GM18909 (cell line): ENCODE measurements around the gene ZNF343.
"Not testable (repeated sequence)": the region's sequence is repeated elsewhere in the genome, so short reads cannot be mapped to it uniquely, and the experiment has no call there.

Experiments
- ATAC-seq: cut with Tn5 transposase; IDR thresholded peaks from one replicate; pipeline ENCODE4 v1.9.1; 2021; ENCODE audit warnings: mild to moderate bottlenecking; ENCODE audit not compliant: unreplicated experiment, poor library complexity

Gene ZNF343

DNA sequence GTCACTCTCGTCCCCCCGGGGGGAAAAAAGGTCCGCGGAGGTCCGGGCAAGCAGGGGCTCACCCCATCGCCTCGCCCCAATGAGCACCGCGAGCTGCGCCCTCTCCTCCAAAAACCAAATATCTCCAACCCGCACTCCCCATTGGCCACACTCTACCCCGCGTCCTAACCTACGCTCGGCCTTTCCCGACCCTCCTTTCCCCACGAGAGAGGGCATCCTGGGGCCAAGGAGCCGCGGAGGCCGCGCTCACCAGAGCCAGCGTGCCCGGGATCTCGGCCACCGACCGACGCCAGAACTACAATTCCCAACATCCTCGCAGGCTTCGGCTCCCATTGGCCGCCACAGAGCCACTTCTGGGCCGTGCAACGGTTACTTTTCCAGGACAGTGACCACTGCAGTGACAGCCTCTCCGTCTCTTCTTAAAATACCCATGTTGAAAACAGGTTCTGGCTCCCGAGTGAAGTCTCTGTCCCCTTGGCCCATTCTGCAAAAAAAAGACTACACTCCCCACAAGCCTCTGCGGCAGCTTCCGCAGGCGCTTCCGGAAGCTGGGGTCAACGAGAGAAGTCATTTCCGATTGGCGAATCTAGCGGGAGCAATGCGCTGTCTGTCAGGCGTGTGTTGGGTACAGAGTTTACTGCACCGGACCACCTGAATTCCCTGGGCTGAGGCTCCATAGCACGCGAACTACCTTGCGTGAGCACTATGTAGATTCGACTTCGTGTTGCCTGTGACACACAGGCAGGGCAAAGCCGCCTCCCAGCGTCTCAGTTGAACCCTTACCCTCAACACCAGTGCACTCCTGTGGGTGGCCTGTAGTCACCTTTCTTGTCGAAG lies at the start of gene ZNF343:
Gene ZNF343 (minus strand): TSS at position 285 of the 837 bp plus-strand sequence. CDS start 15,020 bp downstream, outside the sequence.
- peak; percentile 93 for ATAC-seq

DNA sequence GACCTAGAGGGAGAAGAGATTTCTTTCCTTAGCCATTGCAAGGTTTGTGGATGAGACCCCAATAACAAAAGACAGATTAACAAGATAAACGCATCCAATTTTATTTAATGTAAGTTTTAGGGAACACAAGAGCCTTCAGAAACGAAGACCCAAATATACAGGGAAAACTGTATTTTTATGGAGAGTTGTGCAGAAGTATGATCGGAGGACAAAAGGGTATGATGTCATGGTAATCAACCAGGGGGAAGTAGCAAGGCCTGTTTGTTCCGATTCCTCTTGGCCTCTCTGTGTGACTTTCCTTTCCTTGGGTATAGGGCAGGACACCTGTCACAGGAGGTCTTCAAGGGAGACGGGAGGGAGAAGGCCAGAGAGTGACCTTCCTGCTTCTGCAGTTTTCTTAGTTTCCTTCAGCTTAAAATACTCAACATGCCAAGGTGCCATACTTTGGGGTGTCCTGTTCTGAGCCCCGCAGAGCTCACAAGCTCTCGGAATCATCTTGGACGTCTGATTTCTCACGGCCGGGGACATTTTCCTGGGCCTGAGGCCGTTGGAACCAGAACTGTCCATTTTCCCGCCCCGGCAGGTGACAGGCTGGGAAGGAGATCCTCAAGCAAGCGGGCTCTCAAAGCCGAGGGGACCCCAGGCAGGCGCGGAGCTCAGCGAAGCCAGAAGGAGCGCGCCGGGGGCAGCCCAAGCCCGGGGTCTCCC lies 49.3 kb upstream of the ZNF343 start:
- no peak for ATAC-seq

DNA sequence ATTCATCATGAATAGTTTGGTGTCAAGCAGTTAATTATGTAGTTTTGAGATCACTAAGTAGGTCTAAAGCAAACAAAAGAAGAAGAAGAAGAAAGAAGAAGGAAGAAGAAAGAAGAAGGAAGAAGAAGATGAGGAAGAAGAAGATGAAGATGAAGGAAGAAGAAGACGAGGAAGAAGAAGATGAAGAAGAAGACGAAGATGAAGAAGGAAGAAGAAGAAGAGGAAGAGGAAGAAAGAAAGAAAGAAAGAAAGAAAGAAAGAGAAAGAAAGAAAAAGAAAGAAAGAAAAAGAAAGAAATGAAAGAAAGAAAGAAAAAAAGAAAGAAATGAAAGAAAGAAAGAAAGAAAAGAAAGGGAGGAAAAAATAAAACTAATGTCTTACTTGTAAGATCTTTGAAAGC lies 36.9 kb upstream of the ZNF343 start:
- no peak for ATAC-seq

DNA sequence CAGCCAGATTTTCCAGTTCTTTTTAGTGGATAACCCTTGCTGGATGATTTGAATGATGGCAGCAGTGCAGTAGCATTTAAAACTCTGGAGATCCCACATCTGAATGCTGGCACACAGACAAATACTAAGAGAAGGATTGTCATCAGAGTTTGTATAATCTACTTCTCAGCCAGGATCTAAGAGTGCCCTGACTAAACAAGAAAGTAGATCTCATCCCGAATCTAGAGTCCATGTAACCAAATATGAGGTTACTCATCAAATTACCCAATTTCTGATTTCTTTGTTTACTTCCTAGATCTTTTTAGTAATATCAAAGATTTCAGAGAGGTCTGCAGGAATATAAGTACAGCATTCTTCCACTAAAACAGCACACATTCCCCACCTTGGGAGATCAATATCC lies 35.5 kb upstream of the ZNF343 start:
- no peak for ATAC-seq

DNA sequence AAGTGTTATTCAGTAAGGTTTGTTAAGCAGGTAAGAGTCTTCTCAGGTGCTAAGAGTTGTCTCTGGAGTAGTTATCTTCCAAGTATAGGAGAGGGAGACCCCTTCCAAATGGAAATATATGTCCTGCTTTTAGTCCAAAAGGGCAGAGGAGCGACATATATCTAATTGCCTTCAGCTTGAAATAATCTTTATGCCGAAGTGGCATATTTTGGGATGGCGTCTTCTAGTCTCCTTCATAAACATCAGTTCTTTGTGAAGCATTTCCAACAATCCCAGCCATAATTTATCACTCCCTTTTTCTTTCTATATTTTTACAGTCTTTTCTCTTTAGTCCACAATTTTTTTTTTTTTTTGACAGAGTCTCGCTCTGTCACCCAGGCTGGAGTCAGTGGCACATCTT lies 33.6 kb upstream of the ZNF343 start:
- ATAC-seq, result no peak

DNA sequence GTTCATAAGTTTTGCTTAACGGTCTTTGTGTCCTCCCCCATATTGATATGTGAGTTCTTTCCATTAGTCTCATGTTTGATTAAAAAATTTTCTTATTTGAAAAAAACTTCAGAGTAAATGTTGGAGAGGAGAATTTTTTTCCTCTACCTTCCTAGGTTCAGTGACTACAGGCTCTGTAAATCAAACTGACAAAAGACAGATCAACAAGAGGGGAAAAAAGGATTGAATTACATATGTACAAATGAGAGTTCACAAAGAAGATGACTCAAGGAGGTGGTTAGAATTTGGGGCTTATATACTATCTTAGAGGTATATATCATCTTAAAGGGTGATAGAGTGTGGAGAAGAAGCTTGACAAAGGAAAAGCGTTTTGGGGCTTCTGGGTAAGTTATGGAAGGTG lies 33.2 kb upstream of the ZNF343 start:
- ATAC-seq, result no peak

DNA sequence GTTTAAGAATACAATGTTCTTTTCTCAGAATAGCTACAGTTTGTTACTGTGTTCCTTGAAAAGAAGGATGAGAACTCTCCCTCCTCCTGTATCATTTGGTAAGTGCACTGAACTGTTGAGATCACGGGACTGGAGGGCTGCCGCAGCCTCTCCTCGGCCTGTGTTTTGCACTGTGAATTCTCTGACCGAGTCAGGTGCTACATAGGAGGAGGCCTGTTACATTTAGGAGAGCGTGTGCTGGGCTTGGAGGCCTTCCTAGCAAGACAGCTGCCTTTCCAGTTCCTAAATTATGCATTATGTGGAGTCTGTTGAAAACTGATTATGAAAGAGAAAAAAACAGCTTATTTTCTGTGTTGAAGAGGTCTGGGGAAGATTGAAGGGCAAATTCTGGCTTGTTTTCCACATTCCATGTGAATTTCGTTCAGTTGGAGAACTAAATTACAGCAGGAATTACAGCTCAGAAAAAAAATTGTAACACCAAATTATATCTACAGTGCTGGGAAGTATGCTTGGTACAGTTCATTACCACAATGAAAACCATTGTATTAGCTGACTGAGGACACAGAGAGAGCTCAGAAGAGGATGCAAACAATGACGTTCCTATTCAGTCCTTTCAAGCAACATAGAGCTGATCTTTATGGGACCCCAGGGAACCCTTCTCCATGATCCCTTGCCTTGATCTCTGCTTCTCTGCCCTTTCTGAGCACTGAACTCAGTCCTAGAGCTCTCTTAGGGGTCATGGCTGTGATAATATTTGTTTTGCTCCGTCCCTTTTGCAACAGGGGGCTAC lies 30.4 kb upstream of the ZNF343 start:
- ATAC-seq, result no peak

DNA sequence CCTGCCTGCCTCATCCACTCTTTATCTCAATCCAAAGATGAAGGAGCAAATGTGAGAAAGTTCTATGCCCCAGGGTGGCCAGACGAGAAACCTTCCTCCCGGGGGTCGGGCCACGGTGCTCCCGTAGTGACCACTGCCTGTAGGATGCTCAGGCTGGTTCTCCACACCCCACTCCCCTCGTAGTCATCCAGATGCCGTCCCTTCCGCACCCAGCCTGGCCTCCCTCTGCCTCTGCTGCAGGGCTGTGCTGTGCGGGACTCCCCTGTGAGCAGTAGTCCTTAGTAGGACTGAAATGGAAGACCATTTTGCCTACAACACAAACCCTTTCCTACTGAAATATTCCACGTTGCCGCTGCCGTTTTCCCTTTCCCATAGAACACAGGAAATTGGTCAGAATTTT lies 29.6 kb upstream of the ZNF343 start:
- no peak for ATAC-seq

DNA sequence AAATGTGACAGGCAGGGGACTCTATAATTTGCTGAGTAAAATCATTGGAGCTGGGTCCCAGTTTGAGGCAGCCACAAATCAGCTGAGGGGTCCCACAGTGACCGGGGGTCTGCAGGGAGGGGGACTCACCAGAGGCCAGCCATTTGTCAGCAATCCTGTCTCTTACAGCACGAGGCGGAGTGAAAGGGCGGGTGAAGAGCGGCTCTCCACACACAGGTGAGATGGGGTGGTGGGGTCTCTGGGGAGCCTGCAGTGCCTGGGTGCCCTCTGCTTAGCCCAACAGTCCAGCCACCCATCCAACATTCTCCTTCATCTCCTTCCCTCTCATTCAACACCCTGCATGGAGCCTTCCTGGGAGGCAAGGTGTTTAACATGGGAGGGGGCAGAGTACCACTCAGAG lies 28.4 kb upstream of the ZNF343 start:
- ATAC-seq, result no peak

DNA sequence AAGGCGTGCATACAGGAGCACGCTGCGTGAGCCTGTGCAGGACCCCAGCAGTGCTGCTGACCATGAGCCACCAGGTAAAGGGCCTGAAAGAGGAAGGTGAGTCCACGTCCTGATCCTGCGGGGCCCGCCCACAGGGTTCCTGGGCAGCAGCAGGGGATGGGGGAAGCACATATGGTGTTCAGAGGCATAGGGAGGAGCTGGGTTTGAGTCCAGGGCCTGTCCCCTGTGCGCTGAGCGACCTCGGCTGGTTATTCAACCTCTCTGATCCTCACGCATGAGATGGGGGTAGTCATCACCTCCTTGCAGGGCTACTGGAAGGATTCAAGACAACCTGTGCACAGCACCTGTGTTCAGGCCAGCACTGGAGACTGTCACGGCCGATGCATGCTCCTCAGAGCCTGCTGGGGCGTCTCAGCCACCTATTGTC lies 27.9 kb upstream of the ZNF343 start, which contains the start of gene TMC2:
Gene TMC2 (plus strand): TSS at position 14 of the 427 bp plus-strand sequence. CDS start 49 bp downstream, at position 63.
- ATAC-seq, result no peak

DNA sequence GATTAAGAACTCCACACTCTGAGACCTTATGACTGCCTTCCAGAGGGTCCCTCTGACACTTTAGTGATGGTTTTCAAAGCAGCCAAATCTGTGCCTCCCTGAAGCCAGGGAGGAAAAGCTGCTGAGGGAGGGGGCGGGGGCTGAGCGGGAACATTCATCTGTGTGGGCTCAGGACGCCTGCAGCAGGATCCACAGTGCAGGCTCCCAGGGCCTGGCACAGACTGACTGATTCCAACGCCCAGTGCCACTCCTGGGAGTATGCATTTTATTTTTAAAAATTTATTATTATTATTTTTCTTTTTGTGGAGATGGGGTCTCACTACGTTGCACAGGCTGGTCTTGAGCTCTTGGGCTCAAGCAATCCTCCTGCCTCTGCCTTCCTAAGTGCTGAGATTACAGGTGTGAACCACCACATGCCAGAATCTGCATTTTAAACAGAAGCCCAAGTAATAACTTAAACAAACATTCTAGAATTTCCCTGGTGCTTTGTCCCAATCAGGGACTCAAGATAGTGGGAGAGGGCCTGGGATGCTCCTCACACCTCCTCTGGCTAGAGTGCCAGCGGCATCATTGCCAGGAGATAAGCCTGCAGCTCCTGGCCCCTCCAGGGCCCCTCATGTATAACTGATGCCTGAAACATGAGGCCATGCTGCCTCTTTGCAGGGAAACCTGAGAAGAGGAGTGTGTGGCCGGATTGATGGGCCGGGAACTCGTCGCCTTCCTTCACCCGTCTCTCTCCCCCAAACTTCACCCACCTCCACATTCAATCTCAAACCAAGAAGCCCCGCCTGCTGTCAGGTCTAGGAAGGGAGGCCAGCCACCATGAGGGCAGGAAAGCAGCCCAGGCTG lies 27.2 kb upstream of the ZNF343 start:
- ATAC-seq, result no peak

DNA sequence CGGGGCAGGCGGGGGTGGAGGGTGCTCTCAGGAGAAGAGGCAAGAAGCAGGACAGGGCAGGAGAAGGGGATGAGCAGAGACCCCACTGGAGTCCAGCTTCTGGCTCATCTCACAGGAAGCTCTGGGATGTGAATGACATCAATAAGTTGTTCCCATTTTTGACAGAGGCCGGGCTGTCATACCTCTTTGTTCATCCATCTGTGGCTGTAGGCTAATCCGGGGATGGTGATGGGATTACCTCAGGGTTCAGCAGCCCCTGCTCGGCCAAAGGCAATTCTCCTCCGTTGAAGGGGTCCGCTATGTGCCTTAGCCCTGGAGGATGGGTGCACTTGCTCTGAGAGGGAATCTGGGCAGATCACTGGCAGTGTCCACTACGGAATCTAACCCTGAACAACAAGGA lies 24.4 kb upstream of the ZNF343 start:
- no peak for ATAC-seq

DNA sequence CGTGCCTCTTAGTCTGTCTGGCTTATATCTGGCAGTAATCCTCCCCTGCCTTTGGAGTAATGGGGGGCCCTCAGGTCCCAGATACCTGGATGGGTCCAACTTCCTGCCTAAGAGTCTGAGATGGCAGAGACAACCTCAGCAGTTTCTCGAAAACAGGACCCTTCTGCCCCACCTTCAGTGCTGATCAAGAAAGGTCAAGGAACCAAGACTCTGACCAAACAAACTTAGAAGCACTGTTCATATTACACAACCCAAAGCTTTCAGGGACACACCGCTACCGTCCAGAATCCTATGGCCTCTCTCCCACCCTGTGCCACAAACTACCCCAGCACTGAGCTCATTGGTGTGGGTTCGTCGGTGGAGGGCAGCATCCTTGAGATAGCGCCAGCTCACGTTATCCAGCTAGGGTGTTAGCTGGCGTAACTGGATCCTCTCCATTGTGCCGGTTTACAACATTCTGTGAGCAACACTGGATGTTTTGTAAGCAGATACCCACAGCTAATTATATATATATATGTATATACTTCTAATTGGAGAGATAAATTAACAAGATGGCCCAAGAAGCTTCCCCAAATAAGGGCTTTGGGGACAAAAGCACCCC lies 20.1 kb upstream of the ZNF343 start:
- no peak for ATAC-seq

DNA sequence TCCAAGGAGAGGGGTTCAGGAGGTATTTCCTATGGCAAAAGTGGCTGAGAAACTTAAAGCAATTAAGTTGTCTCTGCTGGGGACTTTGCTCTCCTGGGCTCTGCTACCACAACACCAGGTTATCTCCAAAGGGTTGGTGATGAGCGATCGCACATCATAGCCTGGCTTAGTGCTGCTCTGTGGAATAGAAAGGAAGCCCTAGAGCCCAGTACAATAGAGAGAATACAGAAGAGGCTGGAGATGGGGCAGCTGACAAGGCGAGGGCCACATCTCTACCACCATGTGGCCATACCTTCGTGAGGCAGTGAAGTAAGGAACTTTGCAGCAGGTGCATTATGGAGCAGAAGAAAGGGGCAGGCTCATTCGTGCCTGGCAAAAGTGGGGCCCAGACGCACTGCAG lies 19.0 kb upstream of the ZNF343 start:
- no peak for ATAC-seq

DNA sequence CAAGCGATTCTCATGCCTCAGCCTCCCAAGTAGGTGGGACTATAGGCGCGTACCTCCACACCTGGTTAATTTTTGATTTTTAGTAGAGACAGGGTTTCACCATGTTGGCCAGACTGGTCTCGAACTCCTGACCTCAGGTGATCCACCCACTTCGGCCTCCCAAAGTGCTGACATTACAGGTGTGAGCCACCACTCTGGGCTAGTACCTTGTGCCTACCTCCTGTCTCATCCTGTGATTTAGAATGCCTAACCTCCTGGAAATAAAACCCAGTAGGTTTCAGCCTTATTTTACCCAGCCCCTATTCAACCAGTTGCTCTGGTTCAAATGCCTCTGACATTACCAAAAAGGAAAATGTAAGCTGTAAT lies 17.5 kb upstream of the ZNF343 start:
- not testable (repeated sequence) for ATAC-seq

DNA sequence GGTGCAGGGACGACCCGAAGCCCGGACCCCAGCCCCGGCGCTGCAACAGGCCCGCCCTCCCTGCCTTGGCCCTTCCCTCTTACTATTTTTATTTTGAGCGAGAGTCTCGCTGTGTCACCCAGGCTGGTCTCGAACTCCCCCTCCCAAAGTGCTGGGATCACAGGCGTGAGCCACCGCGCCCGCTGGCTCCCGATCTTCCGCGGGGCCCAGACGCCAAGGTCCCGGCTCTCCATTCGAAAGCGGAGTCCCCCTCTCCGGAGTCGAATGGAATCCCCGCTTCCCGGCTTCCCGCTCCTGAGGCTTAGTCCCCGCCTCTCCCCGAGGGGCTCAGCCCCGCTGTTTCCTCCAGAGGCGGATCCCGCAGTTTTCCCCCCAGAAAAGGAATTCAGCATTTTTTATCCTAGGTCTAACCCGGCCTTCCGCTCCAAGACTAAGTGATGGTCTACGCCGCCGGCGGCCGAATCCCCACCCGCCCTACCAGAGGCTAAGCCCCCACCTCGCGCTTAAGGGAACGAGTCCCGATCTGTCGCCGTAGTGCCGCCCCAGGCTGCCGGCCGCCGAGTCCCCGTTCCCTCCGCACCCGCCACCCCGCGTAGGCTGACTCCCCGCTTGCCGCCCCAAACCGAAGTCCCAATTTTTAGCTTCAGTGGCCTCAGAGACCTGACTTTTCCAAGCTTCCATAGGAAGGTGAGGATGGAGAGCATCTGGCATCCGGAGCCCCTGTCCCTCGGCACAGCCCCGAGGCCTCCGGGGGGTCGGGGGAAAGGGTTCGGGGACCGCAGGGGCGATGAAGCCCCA lies 16.2 kb upstream of the ZNF343 start:
- ATAC-seq, result peak; percentile 35

DNA sequence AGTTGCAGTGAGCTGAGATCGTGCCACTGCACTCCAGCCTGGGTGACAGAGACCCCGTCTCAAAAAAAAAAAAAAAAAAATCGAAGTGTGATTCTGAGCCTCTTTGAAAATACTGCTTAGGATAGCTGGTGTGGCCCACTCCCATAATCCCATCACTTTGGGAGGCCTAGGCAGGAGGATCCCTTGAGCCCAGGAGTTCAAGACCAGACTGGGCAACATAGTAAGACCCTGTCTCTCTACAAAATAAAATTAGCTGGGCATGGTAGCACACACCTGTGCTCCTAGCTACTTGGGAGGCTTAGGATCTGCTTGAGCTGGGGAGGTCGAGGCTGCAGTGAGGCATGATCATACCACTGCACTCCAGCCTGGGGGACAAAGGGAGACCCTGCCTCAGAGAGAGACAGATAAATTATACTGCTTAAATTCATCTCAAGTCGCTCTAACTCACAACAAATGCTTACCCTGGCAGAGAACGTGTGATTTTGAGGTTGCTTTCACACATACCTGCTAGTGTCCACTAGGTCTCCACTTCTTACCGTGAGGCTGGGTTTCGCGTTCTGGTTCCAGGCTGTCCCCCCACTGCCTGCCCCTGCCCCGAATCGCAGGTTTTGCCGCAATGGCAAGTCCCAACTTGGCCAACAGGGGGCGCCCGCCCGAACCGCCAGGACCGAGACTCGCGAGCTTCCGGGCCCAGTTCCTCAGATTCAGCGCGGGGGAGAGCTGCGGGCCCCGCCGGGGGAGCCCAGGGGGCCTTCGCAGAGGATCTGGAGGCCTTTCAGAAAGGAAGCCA lies 15.4 kb upstream of the ZNF343 start:
- peak; percentile 72 for ATAC-seq

DNA sequence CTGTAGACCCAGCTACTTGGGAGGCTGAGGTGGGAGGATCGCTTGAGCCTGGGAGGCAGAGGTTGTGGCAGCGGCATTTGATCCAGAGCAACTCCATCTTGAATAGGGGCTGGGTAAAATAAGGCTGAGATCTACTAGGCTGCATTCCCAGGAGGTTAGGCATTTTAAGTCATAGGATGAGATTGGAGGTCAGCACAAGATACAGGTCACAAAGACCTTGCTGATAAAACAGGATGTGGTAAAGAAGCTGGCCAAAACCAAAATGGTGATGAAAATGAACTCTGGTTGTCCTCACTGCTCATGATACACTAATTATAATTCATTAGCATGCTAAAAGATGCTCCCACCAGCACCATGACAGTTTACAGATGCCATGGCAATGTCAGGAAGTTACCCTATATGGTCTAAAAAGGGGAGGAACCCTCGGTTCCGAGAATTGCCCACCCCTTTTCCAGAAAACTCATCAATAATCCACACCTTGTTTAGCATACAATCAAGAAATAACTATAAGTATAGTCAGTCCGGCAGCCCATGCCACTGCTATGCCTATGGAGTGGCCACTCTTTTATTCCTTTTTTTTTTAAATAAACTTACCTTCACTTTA lies 14.2 kb upstream of the ZNF343 start:
- ATAC-seq, result not testable (repeated sequence)
